OCI-LY7 (cell line): ENCODE results near the gene IL22RA2.

Experiments used
- EZH2phosphoT487 ChIP-seq: fragments of 200-600 bp; sonication (generic); IDR thresholded peaks from 2 replicates; pipeline ENCODE4 v1.6.1; 2018; ENCODE audit warnings: low read depth, borderline replicate concordance, mild to moderate bottlenecking, mixed run types, antibody characterized with exemption, low read length, moderate library complexity, mixed read lengths
- TF ChIP-seq, protein P1 (sequence below): fragments of 200-600 bp; sonication (generic); conservative IDR thresholded peaks from 2 replicates; pipeline ENCODE4 v1.5.1; 2014; ENCODE audit warnings: mild to moderate bottlenecking, antibody characterized with exemption, low read length, moderate library complexity, mixed read lengths

DNA sequence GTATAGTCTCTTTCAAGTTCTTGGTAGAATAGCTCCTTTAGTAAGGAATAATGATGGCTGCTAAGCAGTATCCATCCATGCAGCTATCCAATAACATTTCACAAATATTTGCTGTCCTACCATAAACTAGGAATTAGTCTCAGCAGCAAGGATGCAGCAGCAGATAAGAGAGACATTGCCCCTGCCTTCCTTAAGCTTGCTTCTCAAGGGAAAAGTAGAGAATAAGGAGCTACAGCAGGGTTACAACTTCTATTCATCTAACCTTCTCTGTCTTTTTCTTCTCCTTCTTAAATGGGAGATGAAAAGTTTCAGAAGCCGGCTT is 2.4 kb downstream of the IL22RA2 start:
- TF ChIP-seq, protein P1, sequence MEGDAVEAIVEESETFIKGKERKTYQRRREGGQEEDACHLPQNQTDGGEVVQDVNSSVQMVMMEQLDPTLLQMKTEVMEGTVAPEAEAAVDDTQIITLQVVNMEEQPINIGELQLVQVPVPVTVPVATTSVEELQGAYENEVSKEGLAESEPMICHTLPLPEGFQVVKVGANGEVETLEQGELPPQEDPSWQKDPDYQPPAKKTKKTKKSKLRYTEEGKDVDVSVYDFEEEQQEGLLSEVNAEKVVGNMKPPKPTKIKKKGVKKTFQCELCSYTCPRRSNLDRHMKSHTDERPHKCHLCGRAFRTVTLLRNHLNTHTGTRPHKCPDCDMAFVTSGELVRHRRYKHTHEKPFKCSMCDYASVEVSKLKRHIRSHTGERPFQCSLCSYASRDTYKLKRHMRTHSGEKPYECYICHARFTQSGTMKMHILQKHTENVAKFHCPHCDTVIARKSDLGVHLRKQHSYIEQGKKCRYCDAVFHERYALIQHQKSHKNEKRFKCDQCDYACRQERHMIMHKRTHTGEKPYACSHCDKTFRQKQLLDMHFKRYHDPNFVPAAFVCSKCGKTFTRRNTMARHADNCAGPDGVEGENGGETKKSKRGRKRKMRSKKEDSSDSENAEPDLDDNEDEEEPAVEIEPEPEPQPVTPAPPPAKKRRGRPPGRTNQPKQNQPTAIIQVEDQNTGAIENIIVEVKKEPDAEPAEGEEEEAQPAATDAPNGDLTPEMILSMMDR: no peak
- no peak for TF ChIP-seq EZH2phosphoT487
